ENCODE data around the gene APCDD1.

GRCh38 chr18:10518595-10519255 lies 64.3 kb downstream of the APCDD1 start:
- no peak for TF ChIP-seq CTCF (IDR thresholded peaks at IDR 0.05 in 4 of 5, conservative IDR thresholded peaks at IDR 0.05 in 1 of 5)
- no peak for TF ChIP-seq POLR2A (IDR thresholded peaks at IDR 0.05)
